Left lung (tissue), 10 donors: ENCODE data around the gene ATXN1. TPM values are rescaled to one million over a fixed set of nuclear protein-coding genes. Genes with fewer than 3 reads are reported as not detected.

Source experiments
- ATAC-seq: fragments of 200-7000 bp; cut with Tn5 transposase; one replicate; pipeline ENCODE4 v1.9.1; 2020; ENCODE audit warnings: moderate library complexity
- DNase-seq, 4 donors: peaks; one replicate each; pipeline ENCODE4 v3.0.0-alpha.2; 2013 to 2020
- H3K27ac ChIP-seq, 2 donors: fragments of 200-600 bp; sonication (generic) in 1 of 2; one replicate each; pipeline versions ENCODE4 v1.5.0 to v1.8.0; 2020 to 2021
- H3K27me3 ChIP-seq, 2 donors: fragments of 200-600 bp; sonication (generic) in 1 of 2; one replicate each; pipeline versions ENCODE4 v1.5.0 to v1.8.0; 2020 to 2021
- H3K36me3 ChIP-seq, 2 donors: fragments of 200-600 bp; sonication (generic) in 1 of 2; one replicate each; pipeline versions ENCODE4 v1.5.0 to v1.8.0; 2020 to 2021
- H3K4me1 ChIP-seq, 2 donors: fragments of 200-600 bp; one replicate each; pipeline ENCODE4 v1.8.0; 2021
- H3K4me3 ChIP-seq, 2 donors: fragments of 200-600 bp; sonication (generic) in 1 of 2; one replicate each; pipeline versions ENCODE4 v1.5.0 to v1.8.0; 2020 to 2021; ENCODE audit warnings: mild to moderate bottlenecking in 1 of 2
- H3K9me3 ChIP-seq, 2 donors: fragments of 200-600 bp; sonication (generic) in 1 of 2; one replicate each; pipeline versions ENCODE4 v1.5.0 to v1.8.0; 2020 to 2021
- CTCF ChIP-seq, 2 donors: fragments of 200-600 bp; sonication (generic) in 1 of 2; IDR thresholded peaks; one replicate each; pipeline versions ENCODE4 v1.5.0 to v1.8.0; 2021; ENCODE audit warnings: antibody characterized with exemption in 2 of 2
- intact Hi-C, 2 donors: fragments of 100-400 bp; cut with DNase I; formaldehyde crosslinking; loops; one replicate each; pipeline versions ENCODE4 v1.11.2 to v1.14.2; 2022
- polyA plus RNA-seq, 6 donors: library from polyadenylated mRNA; unstranded; fragments of 120-200 nt; gene quantifications; one replicate each; pipeline ENCODE4 v1.2.1, GENCODE V29; 2013; ENCODE audit not compliant: insufficient read length in 6 of 6
- total RNA-seq, 2 donors: library from RNA; stranded (reverse); fragmentation: NEBNext Ultra II Directional; extraction: Animal tissue kit (Norgen Biotek cat#: 25700); gene quantifications; one replicate each; pipeline ENCODE4 v1.2.1, GENCODE V29; 2021
- donor health status: DM: no; HTN: yes; CAD: no.
- donor health status: DM: no; HTN: no; CAD: no.

ATXN1 gene
- total and polyA plus RNA-seq, 8 donors, result 23.3 to 67.4 (median 27.3) TPM

GRCh38 chr6:16405375-16405774 lies 355.9 kb downstream of the ATXN1 start:
- intact Hi-C loops, result no loop called here
- ATAC-seq, result no peak
- peaks cover 0 to 18% of the 10 kb centered on the region in 2 donors for H3K4me1 ChIP-seq
- no peaks in the 10 kb centered on the region for H3K27me3 ChIP-seq
- TF ChIP-seq CTCF (IDR thresholded peaks at IDR 0.05), result no peak
- no peak overlapping the region for H3K4me3 ChIP-seq
- no peak overlapping the region for H3K27ac ChIP-seq
- no peaks in the 10 kb centered on the region for H3K36me3 ChIP-seq
- H3K9me3 ChIP-seq, result no peaks in the 10 kb centered on the region
- DNase-seq, result no peak

- H3K36me3 ChIP-seq, result no peaks in the 10 kb centered on the region
- no peak overlapping the region for H3K4me3 ChIP-seq
- DNase-seq, result no peak
- H3K4me1 ChIP-seq, result peaks cover 0 to 18% of the 10 kb centered on the region in 2 donors
- H3K27ac ChIP-seq, result no peak overlapping the region
- no peaks in the 10 kb centered on the region for H3K27me3 ChIP-seq
- no peaks in the 10 kb centered on the region for H3K9me3 ChIP-seq
- TF ChIP-seq CTCF (IDR thresholded peaks at IDR 0.05), result no peak
- no peak for ATAC-seq
- intact Hi-C loops, result no loop called here
These were observed 356.8 kb downstream of the ATXN1 start for GRCh38 chr6:16404456-16404855.

- Histone ChIP-seq H3K36me3 (no peaks in the 10 kb centered on the region), H3K27ac (no peak overlapping the region), H3K4me1 (peaks cover 0 to 18% of the 10 kb centered on the region in 2 donors), H3K9me3 (no peaks in the 10 kb centered on the region), H3K27me3 (no peaks in the 10 kb centered on the region), H3K4me3 (no peak overlapping the region)
- no peak for TF ChIP-seq CTCF (IDR thresholded peaks at IDR 0.05)
- ATAC-seq (no peak), DNase-seq (no peak)
- intact Hi-C loops, result no loop called here
These were observed 357.4 kb downstream of the ATXN1 start for GRCh38 chr6:16403831-16404230.

- Histone ChIP-seq H3K27ac (no peak overlapping the region), H3K4me1 (peaks cover 0 to 18% of the 10 kb centered on the region in 2 donors), H3K9me3 (no peaks in the 10 kb centered on the region), H3K4me3 (no peak overlapping the region), H3K27me3 (no peaks in the 10 kb centered on the region), H3K36me3 (no peaks in the 10 kb centered on the region)
- ATAC-seq, result no peak
- TF ChIP-seq CTCF (IDR thresholded peaks at IDR 0.05), result no peak
- DNase-seq, result no peak
- intact Hi-C loops, result no loop called here
These were observed 358.7 kb downstream of the ATXN1 start for GRCh38 chr6:16402581-16402900.

- ATAC-seq, result no peak
- no peaks in the 10 kb centered on the region for H3K36me3 ChIP-seq
- no peaks in the 10 kb centered on the region for H3K9me3 ChIP-seq
- no peaks in the 10 kb centered on the region for H3K4me1 ChIP-seq
- intact Hi-C loops, result no loop called here
- no peak for DNase-seq
- no peak for TF ChIP-seq CTCF (IDR thresholded peaks at IDR 0.05)
- no peaks in the 10 kb centered on the region for H3K27me3 ChIP-seq
- no peak overlapping the region for H3K4me3 ChIP-seq
- no peak overlapping the region for H3K27ac ChIP-seq
These were observed 361.0 kb downstream of the ATXN1 start for GRCh38 chr6:16400248-16400760.
